Naive thymus-derived CD8-positive, alpha-beta T cell (primary cell): Measurements from ENCODE around the gene OR4F15. TPM values are rescaled to one million over a fixed set of nuclear protein-coding genes. Genes with fewer than 3 reads are reported as not detected.

Source experiments
- ATAC-seq, 2 donors: fragments of 150-1000 bp; cut with Tn5 transposase in 1 of 2; sonication (Bioruptor Pico), chemical (Tn5 transposase) in 1 of 2; 1 replicate in 1 of 2; 2 replicates in 1 of 2; pipeline ENCODE4 v1.10.0; 2021; ENCODE audit warnings: mild to moderate bottlenecking in 2 of 2, moderate library complexity in 2 of 2
- POLR2A ChIA-PET: fragments of 350-600 bp; sonication (Branson Sonifier 250); formaldehyde crosslinking; loops from one replicate; lab custom pipeline; 2021; ENCODE audit warnings: antibody characterized with exemption; lab: Charles Lee
- DNase-seq, 10 donors: peaks; one replicate each; pipeline versions ENCODE4 v3.0.0 to v3.0.0-alpha.2; 2020 to 2022
- H3K27ac Mint-ChIP-seq, 10 donors: one replicate each; pipeline ENCODE4 v1.8.0; 2020 to 2022; ENCODE audit warnings: mild to moderate bottlenecking in 10 of 10, mixed read lengths in 10 of 10, moderate library complexity in 4 of 10, inconsistent platforms in 1 of 10
- H3K27me3 Mint-ChIP-seq, 5 donors: one replicate each; pipeline ENCODE4 v1.8.0; 2021 to 2022; ENCODE audit warnings: mixed read lengths in 5 of 5
- H3K36me3 Mint-ChIP-seq, 3 donors: one replicate each; pipeline ENCODE4 v1.8.0; 2020 to 2022; ENCODE audit warnings: mixed read lengths in 3 of 3, mild to moderate bottlenecking in 2 of 3, inconsistent platforms in 1 of 3
- H3K4me1 Mint-ChIP-seq, 4 donors: one replicate each; pipeline ENCODE4 v1.8.0; 2021 to 2022; ENCODE audit warnings: mixed read lengths in 4 of 4
- H3K4me3 Mint-ChIP-seq, 10 donors: one replicate each; pipeline ENCODE4 v1.8.0; 2020 to 2022; ENCODE audit warnings: mild to moderate bottlenecking in 10 of 10, mixed read lengths in 10 of 10, moderate library complexity in 6 of 10, inconsistent platforms in 1 of 10
- H3K9me3 Mint-ChIP-seq, 9 donors: one replicate each; pipeline ENCODE4 v1.8.0; 2020 to 2022; ENCODE audit warnings: mixed read lengths in 9 of 9, mild to moderate bottlenecking in 3 of 9, inconsistent platforms in 1 of 9, moderate library complexity in 1 of 9
- polyA plus RNA-seq, 3 donors: library from polyadenylated mRNA; unstranded; fragments of 300-500 nt; fragmentation: Illumina TruSeq; gene quantifications; one replicate each; pipeline ENCODE4 v1.2.3, GENCODE V29; 2021
- total RNA-seq, 8 experiments: library from RNA in 2 of 8; stranded (reverse) in 2 of 8; gene quantifications; one replicate each; pipeline ENCODE4 v1.2.3 and lab custom pipeline; 2021 to 2026

OR4F15 gene
- total and polyA plus RNA-seq, 5 experiments from 2014 or later = not detected

DNA sequence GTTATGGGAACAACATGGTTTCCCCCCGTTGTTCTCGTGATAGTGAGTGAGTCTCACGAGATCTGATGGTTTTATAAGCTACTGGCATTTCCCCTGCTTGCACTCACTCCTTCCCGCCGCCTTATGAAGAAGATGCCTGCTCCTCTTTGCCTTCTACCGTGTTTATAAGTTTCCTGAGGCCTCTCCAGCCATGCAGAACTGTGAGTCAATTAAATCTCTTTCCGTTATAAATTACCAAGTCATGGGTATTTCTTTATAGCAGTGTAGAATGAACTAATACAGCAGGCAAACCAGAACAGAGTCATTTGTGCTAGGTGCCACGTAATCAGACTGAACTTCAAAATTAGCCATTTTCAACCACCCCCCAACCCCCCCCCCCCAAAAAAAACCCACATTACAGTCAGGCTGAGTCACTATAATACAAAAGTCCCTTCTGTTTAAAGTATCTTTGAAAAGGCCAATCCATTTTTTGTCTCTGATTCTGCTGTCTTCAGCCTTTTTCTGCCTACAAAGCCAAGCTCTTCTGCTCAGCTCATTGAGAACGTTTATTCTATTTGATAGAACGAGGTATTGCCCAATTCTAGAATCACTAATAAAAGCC lies 4.6 kb upstream of the OR4F15 start:
- H3K36me3 Mint-ChIP-seq = peaks cover 0 to 2% (median 0%) of the 10 kb centered on the region in 3 donors
- no peaks in the 10 kb centered on the region for H3K4me1 Mint-ChIP-seq
- peaks cover 0 to 2% (median 0%) of the 10 kb centered on the region in 9 donors for H3K9me3 Mint-ChIP-seq
- peaks cover 23 to 81% (median 33%) of the 10 kb centered on the region in 5 donors for H3K27me3 Mint-ChIP-seq
- ATAC-seq (no peak), DNase-seq (no peak)
- no peak overlapping the region for H3K27ac Mint-ChIP-seq
- POLR2A ChIA-PET = no interaction called here
- H3K4me3 Mint-ChIP-seq = no peak overlapping the region

DNA sequence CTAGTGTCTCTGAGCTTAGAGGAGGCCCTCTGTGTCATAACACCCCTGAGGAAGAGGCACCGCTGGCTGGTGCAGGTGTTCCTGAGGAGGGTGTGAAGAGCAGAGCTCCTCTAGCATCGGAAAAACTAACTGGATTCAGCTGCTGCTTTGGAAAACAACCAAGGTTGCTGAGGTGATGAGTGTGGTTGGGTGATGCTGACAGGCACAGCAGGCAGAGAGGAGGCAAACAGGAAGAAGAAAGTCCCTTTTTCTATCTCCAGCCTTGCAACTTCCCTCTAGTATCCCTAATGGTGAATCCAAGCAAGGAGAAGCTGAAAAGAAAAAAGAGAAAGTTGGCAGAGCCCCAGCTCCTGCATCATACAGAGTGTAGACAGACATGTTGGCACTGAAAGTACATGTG lies 3.8 kb upstream of the OR4F15 start:
- POLR2A ChIA-PET = no interaction called here
- Mint-ChIP-seq H3K4me3 (no peak overlapping the region), H3K27ac (no peak overlapping the region), H3K9me3 (peaks cover 0 to 2% (median 0%) of the 10 kb centered on the region in 9 donors), H3K4me1 (no peaks in the 10 kb centered on the region), H3K36me3 (peaks cover 0 to 2% (median 0%) of the 10 kb centered on the region in 3 donors), H3K27me3 (peaks cover 28 to 83% (median 36%) of the 10 kb centered on the region in 5 donors)
- ATAC-seq (no peak), DNase-seq (no peak)

DNA sequence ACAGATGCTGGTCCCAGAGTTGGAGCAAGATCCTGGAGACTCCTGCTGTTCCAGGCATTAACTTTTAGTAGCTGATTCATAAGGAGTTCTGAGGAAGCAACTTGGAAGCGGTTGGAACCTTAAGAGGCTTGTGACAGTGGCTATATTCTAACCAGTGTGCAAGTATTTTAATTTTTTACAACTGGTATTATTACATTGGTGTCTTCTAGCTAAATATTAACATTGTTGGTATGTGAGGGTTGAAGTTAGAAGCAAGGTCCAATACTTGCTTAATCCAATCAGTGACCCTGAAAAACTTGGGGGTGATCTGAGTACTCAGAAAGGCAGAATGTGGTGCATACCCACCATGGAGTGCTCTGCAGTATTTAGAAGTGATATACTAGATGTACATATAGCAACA lies 1.5 kb upstream of the OR4F15 start:
- POLR2A ChIA-PET = no interaction called here
- H3K9me3 Mint-ChIP-seq = peaks cover 0 to 2% (median 0%) of the 10 kb centered on the region in 9 donors

DNA sequence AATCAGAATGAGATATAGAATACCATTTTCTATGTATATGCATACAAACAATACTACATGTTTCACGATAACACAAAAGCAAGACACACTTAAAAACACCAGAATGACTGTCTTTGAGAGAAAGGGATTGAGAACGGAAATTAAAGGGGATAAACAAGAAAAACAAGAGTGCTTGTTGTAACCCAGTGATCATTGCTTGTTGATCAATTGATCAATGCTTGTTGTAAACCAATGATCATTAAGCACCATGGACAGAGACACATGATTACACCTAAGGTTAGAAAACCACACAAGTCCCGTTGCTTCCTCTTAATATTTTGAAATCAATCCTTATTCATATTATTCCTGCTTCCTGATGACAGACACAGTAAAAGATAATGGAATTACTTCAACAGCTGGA lies 1.1 kb upstream of the OR4F15 start:
- Mint-ChIP-seq H3K27ac (peak overlapping the region in 1 of 10 donors; percentile 78), H3K36me3 (peaks cover 0 to 2% (median 0%) of the 10 kb centered on the region in 3 donors), H3K27me3 (peaks cover 31 to 80% (median 32%) of the 10 kb centered on the region in 5 donors), H3K4me3 (no peak overlapping the region), H3K4me1 (no peaks in the 10 kb centered on the region), H3K9me3 (peaks cover 0 to 2% (median 0%) of the 10 kb centered on the region in 9 donors)
- ATAC-seq (no peak), DNase-seq (no peak)
- POLR2A ChIA-PET = no interaction called here

More for the DNA sequence above, 1.5 kb upstream of the OR4F15 start:
- DNase-seq = no peak
- Mint-ChIP-seq H3K27ac (peak overlapping the region in 1 of 10 donors; percentile 78), H3K4me3 (no peak overlapping the region), H3K36me3 (peaks cover 0 to 2% (median 0%) of the 10 kb centered on the region in 3 donors), H3K27me3 (peaks cover 30 to 80% (median 35%) of the 10 kb centered on the region in 5 donors), H3K4me1 (no peaks in the 10 kb centered on the region)
- no peak for ATAC-seq

DNA sequence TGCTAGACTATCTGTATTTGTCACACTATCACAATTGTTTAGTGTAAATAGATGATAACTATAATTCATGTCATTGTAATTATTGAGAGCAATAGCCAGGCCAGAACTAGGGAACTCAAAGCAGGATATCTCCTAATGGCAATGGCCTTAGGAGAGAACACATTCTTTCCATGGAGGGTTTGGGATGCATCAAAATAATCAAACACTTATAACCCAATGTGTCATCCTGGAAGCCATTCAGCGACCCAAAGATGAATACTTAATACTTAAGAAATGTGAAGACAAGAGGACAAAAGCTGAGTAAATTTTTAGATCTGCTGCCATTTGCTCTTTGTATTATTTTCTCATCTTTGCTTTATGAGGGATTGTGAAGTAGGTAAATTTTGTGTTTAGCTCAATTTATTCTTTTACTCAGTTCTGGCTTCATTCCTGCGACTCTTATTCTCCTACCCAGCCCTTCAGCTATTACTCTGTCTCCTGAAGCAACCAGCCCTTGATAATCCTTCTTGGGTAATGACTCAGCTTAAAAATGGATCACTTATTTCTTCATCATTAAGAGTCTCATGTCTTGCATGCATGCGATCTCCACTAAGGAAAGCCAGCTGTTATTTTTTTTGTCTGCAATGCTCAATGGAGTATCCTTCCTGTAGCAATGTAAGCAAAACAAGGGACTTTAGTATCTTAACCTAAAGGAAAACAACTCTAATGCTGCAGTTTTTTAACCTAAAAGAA lies 2.0 kb downstream of the OR4F15 start:
- POLR2A ChIA-PET = no interaction called here
- Mint-ChIP-seq H3K9me3 (peaks cover 0 to 2% (median 0%) of the 10 kb centered on the region in 9 donors), H3K36me3 (peaks cover 0 to 2% (median 0%) of the 10 kb centered on the region in 3 donors), H3K4me3 (no peak overlapping the region), H3K4me1 (no peaks in the 10 kb centered on the region), H3K27me3 (peaks cover 26 to 89% (median 33%) of the 10 kb centered on the region in 5 donors), H3K27ac (no peak overlapping the region)
- DNase-seq (no peak), ATAC-seq (no peak)

DNA sequence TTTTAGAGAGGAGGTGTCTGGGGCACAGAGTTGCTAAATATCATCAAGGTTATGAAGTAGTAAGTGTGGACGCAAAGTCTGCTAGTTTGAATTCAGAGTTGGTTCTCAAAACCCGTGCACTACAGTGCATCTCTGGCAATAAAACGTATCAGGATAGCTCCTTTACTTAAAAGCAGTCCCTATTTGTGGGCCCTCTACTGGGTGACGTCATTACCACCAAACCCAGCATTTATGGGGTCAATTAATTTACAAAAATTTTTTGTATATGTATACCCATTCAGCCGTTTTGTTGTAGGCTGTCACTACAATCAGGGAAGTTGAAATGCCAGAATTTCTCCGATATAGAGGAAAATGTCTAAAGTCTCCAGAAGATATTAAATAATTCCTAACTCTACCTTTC lies 8.8 kb downstream of the OR4F15 start:
- DNase-seq (no peak), ATAC-seq (no peak)
- Mint-ChIP-seq H3K9me3 (peaks cover 0 to 9% (median 0%) of the 10 kb centered on the region in 9 donors), H3K36me3 (no peaks in the 10 kb centered on the region), H3K4me1 (no peaks in the 10 kb centered on the region), H3K27ac (no peak overlapping the region), H3K27me3 (peaks cover 22 to 83% (median 30%) of the 10 kb centered on the region in 5 donors), H3K4me3 (no peak overlapping the region)
- POLR2A ChIA-PET = no interaction called here

DNA sequence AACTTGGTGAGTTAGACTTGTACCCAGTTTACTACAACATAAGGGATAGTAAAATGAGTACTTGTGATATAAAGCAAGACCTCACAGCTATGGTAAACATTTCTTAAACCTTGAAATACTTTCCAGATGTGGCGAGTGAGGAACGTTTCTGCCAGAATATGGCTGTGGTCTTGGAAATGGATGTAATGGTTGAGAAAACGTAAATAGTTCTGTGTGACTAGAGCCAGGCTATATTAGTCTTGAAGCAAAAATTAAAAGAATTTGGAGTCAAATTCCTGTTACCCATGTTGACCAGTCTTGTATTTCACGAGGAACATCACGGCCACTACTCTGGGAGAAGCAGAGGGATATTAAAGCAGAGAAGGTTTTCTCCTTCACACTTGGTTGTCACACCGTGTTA lies 15.3 kb downstream of the OR4F15 start:
- peaks cover 0 to 2% (median 0%) of the 10 kb centered on the region in 4 donors for H3K4me1 Mint-ChIP-seq
- DNase-seq = no peak
- peaks cover 31 to 72% (median 36%) of the 10 kb centered on the region in 5 donors for H3K27me3 Mint-ChIP-seq
- H3K4me3 Mint-ChIP-seq = no peak overlapping the region
- POLR2A ChIA-PET = no interaction called here
- H3K36me3 Mint-ChIP-seq = peaks cover 0 to 2% (median 0%) of the 10 kb centered on the region in 3 donors
- no peak for ATAC-seq
- no peak overlapping the region for H3K27ac Mint-ChIP-seq
- H3K9me3 Mint-ChIP-seq = peaks cover 0 to 9% (median 2%) of the 10 kb centered on the region in 9 donors

DNA sequence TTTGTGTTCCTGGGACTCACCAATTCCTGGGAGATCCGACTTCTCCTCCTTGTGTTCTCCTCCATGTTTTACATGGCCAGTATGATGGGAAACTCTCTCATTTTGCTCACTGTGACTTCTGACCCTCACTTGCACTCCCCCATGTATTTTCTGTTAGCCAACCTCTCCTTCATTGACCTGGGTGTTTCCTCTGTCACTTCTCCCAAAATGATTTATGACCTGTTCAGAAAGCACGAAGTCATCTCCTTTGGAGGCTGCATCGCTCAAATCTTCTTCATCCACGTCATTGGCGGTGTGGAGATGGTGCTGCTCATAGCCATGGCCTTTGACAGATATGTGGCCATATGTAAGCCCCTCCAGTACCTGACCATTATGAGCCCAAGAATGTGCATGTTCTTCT lies 16.8 kb downstream of the OR4F15 start:
- Mint-ChIP-seq H3K4me1 (peaks cover 0 to 2% (median 0%) of the 10 kb centered on the region in 4 donors), H3K27ac (no peak overlapping the region), H3K9me3 (peaks cover 0 to 11% (median 7%) of the 10 kb centered on the region in 9 donors), H3K27me3 (peaks cover 28 to 59% (median 35%) of the 10 kb centered on the region in 5 donors), H3K4me3 (no peak overlapping the region), H3K36me3 (peaks cover 0 to 5% (median 0%) of the 10 kb centered on the region in 3 donors)
- POLR2A ChIA-PET = no interaction called here
- no peak for DNase-seq
- no peak for ATAC-seq

DNA sequence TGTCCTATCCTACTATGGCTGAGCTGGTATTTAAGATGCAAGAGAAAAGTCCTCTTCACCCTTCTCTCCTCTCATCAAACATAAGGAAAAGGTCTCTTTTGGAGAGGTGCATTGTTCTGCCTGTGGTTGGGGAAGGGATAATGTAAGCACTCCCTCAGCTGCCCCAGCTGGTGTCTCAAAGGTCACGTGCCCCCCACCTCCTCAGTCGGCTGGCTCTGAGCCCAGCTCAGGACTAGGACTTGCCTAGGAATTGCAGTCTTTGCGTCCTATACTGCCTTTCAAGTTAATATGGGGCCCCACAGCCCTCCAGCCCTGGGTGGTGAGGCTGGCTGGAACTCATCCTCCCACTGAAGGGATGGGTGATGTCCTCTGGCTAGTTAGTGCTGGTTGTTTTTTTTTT lies 29.7 kb downstream of the OR4F15 start:
- peaks cover 0 to 4% (median 0%) of the 10 kb centered on the region in 9 donors for H3K9me3 Mint-ChIP-seq

DNA sequence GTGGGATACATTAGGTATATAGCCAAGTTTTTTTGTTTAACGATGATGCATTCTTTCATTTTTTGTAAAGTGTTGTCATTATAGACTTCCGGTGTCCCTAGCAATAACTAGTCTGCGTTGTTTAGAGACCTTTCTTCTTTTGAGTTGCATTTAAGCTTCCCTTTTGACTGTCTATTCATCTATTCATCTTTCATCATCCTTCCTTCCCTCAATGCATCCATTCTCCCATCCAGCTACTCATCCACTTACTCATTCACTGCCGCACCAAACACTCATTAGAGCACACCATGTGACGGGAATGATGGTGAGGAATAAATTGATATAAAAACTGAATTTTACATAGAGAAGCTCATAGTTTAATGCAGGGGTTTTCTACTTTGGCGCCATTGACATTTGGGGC lies 32.9 kb downstream of the OR4F15 start:
- no peak for DNase-seq
- Mint-ChIP-seq H3K4me3 (no peak overlapping the region), H3K27me3 (peaks cover 28 to 59% (median 38%) of the 10 kb centered on the region in 5 donors), H3K4me1 (no peaks in the 10 kb centered on the region), H3K9me3 (peaks cover 0 to under 1% (median 0%) of the 10 kb centered on the region in 9 donors), H3K27ac (no peak overlapping the region), H3K36me3 (no peaks in the 10 kb centered on the region)
- POLR2A ChIA-PET = no interaction called here
- no peak for ATAC-seq

More for the DNA sequence above, 29.7 kb downstream of the OR4F15 start:
- POLR2A ChIA-PET = no interaction called here
- Mint-ChIP-seq H3K27ac (no peak overlapping the region), H3K27me3 (peaks cover 20 to 44% (median 28%) of the 10 kb centered on the region in 5 donors), H3K36me3 (no peaks in the 10 kb centered on the region), H3K4me1 (no peaks in the 10 kb centered on the region), H3K4me3 (no peak overlapping the region)
- DNase-seq (no peak), ATAC-seq (no peak)

DNA sequence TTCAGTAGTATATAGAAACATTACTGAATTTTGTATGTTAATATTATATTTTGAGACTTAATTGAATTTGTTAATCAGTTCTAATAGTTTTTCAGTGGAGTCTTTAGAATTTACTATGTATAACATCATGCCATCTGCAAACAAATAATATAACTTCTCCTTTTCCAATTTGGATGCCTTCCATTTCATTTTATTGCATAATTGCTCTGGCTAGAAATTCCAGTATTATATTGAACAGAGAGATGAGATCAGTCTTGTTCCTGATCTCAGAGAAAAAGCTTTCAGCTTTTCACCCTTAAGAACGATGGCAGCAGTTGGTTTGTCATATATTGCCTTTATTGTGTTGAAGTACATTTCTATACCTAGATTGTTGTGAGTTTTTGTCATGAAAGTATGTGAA lies 40.4 kb downstream of the OR4F15 start:
- peaks cover 0 to 4% (median 0%) of the 10 kb centered on the region in 9 donors for H3K9me3 Mint-ChIP-seq
- POLR2A ChIA-PET = no interaction called here
- H3K27me3 Mint-ChIP-seq = peaks cover 7 to 55% (median 33%) of the 10 kb centered on the region in 5 donors
- no peaks in the 10 kb centered on the region for H3K36me3 Mint-ChIP-seq
- H3K4me1 Mint-ChIP-seq = no peaks in the 10 kb centered on the region
- H3K4me3 Mint-ChIP-seq = no peak overlapping the region
- no peak overlapping the region for H3K27ac Mint-ChIP-seq
- DNase-seq (no peak), ATAC-seq (no peak)
